ENCODE measurements around the gene POC1A.

DNA sequence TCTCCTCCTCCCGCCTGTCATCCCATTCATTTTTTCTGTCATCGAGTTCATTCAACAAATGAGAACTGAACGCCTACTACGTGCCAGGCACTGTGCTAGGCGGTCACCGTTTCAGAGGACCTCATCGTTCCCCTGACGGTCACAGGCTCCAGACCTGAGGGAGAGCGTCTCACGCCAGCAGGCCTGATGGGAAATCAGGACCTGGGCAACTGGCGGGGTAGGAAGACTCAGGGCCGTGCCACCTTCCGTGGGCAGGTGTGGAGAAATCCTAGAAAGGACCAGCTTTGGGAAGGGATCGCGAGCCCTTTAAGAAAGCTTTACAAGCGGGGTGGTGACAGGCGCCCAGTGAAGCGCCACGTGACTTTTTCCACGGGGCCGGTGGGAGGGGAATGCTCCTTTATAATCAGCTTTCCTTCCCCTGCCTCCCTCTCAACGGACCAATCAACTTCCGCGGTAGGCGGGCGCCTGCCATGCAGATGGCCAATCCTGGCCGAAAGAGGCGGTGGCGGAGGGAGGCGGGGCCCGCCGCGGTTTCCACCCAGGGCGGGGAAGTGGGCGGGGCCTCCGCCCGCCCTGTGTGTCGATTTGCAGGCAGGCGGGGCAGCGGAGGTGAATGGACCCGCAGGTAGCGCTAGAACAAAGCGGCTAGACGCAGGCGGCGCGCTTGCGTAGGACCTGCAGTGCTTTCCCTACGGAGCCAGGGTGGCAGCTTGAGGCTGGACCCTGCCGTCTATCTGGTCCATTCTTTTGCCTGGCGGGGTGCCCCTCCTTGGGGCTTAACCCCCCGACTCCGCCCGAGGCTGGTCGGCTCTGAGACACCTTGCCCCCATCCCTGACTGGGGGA is 97.0 kb downstream of the POC1A start:
- TF ChIP-seq, protein P1, sequence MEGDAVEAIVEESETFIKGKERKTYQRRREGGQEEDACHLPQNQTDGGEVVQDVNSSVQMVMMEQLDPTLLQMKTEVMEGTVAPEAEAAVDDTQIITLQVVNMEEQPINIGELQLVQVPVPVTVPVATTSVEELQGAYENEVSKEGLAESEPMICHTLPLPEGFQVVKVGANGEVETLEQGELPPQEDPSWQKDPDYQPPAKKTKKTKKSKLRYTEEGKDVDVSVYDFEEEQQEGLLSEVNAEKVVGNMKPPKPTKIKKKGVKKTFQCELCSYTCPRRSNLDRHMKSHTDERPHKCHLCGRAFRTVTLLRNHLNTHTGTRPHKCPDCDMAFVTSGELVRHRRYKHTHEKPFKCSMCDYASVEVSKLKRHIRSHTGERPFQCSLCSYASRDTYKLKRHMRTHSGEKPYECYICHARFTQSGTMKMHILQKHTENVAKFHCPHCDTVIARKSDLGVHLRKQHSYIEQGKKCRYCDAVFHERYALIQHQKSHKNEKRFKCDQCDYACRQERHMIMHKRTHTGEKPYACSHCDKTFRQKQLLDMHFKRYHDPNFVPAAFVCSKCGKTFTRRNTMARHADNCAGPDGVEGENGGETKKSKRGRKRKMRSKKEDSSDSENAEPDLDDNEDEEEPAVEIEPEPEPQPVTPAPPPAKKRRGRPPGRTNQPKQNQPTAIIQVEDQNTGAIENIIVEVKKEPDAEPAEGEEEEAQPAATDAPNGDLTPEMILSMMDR (IDR thresholded peaks at IDR 0.05): peak in 3 of 6 experiments; percentile 1 to 19 (median 6)
- TF ChIP-seq POLR2AphosphoS5 (IDR thresholded peaks at IDR 0.05) (peak; percentile 52 to 67), EP300 (IDR thresholded peaks at IDR 0.05) (no peak)

All from upper lobe of left lung (tissue), 4 donors.